PC-3 (cell line): Measurements from ENCODE around the gene HNRNPA3.

Source experiments
- EZH2 ChIP-seq: fragments of 300-600 bp; sonication (generic); IDR thresholded peaks from one replicate; pipeline ENCODE4 v1.6.1; 2017; ENCODE audit warnings: antibody characterized with exemption, mild to moderate bottlenecking, low read length; ENCODE audit not compliant: unreplicated experiment
- EZH2phosphoT487 ChIP-seq: fragments of 300-600 bp; sonication (generic); IDR thresholded peaks from 2 replicates; pipeline ENCODE4 v1.6.1; 2018; ENCODE audit warnings: mild to moderate bottlenecking, antibody characterized with exemption, low read length, borderline replicate concordance
- TF ChIP-seq, protein P1 (sequence below): fragments of 300-600 bp; sonication (generic); conservative IDR thresholded peaks from 2 replicates; pipeline ENCODE4 v1.5.1; 2017; ENCODE audit warnings: antibody characterized with exemption, low read depth, mild to moderate bottlenecking, low read length

DNA sequence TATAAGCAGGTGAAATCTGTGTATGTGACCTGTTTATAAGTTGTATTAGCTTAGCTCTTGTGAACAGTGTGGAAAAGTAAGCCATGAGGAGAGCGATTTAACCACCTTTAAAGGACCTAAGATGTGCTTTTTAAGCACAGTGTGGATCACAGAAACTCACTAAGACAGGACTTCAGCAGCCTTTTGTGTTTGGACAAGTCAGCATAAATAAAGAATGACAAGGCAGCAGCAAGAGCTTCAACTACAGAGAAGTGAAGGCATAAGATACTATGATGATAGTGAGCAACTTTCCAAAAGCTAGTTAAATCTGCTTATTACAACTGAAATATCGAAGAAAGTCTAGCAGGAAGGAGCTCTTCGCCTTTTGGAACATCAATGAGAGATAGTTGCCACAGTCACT is 8.9 kb downstream of the HNRNPA3 start:
- TF ChIP-seq, protein P1, sequence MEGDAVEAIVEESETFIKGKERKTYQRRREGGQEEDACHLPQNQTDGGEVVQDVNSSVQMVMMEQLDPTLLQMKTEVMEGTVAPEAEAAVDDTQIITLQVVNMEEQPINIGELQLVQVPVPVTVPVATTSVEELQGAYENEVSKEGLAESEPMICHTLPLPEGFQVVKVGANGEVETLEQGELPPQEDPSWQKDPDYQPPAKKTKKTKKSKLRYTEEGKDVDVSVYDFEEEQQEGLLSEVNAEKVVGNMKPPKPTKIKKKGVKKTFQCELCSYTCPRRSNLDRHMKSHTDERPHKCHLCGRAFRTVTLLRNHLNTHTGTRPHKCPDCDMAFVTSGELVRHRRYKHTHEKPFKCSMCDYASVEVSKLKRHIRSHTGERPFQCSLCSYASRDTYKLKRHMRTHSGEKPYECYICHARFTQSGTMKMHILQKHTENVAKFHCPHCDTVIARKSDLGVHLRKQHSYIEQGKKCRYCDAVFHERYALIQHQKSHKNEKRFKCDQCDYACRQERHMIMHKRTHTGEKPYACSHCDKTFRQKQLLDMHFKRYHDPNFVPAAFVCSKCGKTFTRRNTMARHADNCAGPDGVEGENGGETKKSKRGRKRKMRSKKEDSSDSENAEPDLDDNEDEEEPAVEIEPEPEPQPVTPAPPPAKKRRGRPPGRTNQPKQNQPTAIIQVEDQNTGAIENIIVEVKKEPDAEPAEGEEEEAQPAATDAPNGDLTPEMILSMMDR, result no peak
- TF ChIP-seq EZH2phosphoT487, result no peak
- TF ChIP-seq EZH2, result no peak
